Fibroblast of pulmonary artery (primary cell): ENCODE data around the gene GRIP1.

ENCODE experiments used
- DNase-seq: peaks from one replicate; pipeline ENCODE4 v3.0.0-alpha.2; 2010; ENCODE audit warnings: low read depth
- H3K4me3 ChIP-seq: replicated peaks from 2 replicates; pipeline ENCODE4 v1.5.1; 2011; ENCODE audit warnings: low read depth, mild to moderate bottlenecking, control low read depth, low read length, moderate library complexity
- CTCF ChIP-seq: IDR thresholded peaks from 2 replicates; pipeline ENCODE4 v1.5.1; 2011; ENCODE audit warnings: mild to moderate bottlenecking, control low read depth, low read length, inconsistent platforms; ENCODE audit errors: missing control alignments

Gene GRIP1

GRCh38 chr12:66453120-66453519 is 225.8 kb downstream of the GRIP1 start:
- no peak for TF ChIP-seq CTCF
- no peak for DNase-seq
- no peak overlapping the region for H3K4me3 ChIP-seq

DNA sequence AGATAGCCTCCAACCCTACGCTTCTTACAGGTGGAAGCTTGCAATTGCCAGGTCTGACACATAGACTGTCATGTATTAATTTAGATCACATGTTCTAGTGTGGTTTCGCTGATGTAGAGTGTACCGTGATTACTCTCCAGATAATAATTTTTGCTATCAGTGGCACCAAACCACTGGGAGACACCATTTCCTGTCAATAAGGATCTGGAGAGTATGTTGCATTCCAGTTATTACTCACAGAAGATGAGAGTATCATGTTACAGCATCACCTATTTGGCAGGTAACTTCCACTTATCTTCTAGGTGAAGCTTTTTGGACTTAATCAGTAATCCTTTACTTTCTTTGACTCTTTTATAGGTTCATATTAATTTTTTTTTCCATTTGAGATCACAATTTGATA is 229.3 kb downstream of the GRIP1 start:
- TF ChIP-seq CTCF, result no peak
- DNase-seq, result no peak
- no peak overlapping the region for H3K4me3 ChIP-seq

DNA sequence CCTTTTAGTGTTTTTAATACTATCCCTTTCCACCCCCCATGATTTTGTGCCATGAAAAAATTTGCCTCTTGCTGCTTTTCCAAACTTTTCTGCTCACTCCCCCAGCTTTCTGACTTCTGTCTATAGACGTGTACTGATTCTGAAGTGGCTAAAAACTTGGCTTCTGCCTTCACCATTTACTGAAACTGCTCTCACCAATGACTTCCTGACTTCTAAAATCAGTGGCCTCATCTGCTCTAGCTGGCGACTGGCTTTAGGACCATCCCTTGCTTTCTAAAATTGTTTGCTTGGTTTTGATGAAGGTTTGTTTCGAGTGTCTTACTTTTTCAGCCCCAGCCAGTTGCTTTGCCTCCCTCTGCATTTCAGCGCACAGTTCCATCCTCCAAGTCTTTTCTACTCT is 231.2 kb downstream of the GRIP1 start:
- H3K4me3 ChIP-seq, result no peak overlapping the region
- TF ChIP-seq CTCF, result no peak
- DNase-seq, result no peak

DNA sequence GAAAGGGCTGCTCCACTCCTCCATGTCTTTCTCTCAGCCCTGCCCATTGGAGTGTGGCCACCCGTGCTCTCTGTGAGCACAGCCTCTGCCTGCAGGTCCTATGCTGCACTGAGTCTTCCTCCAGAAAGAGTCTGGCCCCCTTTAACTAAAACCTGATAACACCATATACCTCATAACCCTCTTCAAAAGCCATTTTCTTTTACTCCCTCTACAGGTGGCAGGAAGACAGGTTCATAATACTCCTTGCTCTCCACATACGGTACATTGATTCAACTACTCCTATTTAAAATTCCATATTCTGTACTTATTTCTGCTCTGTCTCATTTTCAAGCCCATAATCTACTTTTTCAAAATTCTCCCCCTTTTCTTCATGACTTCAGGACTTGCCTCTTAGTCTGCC is 232.6 kb downstream of the GRIP1 start:
- no peak for DNase-seq
- H3K4me3 ChIP-seq, result no peak overlapping the region
- TF ChIP-seq CTCF, result no peak

GRCh38 chr12:66441905-66442559 is 236.8 kb downstream of the GRIP1 start:
- no peak overlapping the region for H3K4me3 ChIP-seq
- no peak for TF ChIP-seq CTCF
- DNase-seq, result no peak

- TF ChIP-seq CTCF, result no peak
- DNase-seq, result peak; percentile 9
These were observed 240.3 kb downstream of the GRIP1 start for GRCh38 chr12:66438601-66439000.

DNA sequence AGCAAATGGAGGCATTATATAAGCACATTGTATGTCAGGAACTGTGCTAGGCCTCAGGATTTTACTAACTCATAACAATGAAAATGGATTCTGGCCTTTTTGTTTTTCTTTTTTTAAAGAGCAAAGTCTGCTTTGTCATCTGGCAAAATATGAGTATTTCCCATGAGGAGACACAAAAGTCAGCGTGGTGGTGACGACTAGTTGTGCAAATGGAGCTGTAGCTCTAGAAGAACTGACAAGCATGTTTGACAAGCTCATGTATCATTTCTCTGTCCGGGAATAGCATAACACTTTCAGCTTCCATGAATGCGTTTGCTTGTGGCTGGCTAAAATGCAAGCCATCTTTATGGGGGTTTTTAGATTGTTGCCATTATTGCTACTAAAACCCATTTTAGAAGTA is 248.8 kb downstream of the GRIP1 start:
- DNase-seq, result no peak

More at GRCh38 chr12:66438601-66439000, 240.3 kb downstream of the GRIP1 start:
- no peak overlapping the region for H3K4me3 ChIP-seq

More for the DNA sequence above, 248.8 kb downstream of the GRIP1 start:
- no peak for TF ChIP-seq CTCF
- no peak overlapping the region for H3K4me3 ChIP-seq
